Measurements from ENCODE around the gene CFAP43. TPM values are rescaled to one million over a fixed set of nuclear protein-coding genes. Genes with fewer than 3 reads are reported as not detected.

Gene CFAP43
- total and polyA plus RNA-seq, 2 experiments from 2014 or later = 0.57 to 0.83 TPM

- no peaks in the 10 kb centered on the region for H3K27me3 ChIP-seq
These were observed 92.9 kb downstream of the CFAP43 start for GRCh38 chr10:104139221-104139620.

GRCh38 chr10:104138131-104138530 is 94.0 kb downstream of the CFAP43 start:
- Histone ChIP-seq H3K4me3 (no peak overlapping the region), H3K36me3 (replicated peaks; ENCODE audit: insufficient read depth, low read depth) (no peaks in the 10 kb centered on the region), H4K20me1 (ENCODE audit: insufficient read depth, poor library complexity, severe bottlenecking) (no peaks in the 10 kb centered on the region), H3K4me2 (no peak overlapping the region), H3K27ac (no peak overlapping the region), H2AFZ (no peak overlapping the region), H3K4me1 (ENCODE audit: insufficient read depth) (no peaks in the 10 kb centered on the region), H3K9me2 (replicated peaks; ENCODE audit: insufficient read depth) (no peaks in the 10 kb centered on the region), H3K79me2 (no peaks in the 10 kb centered on the region), H3K27me3 (no peaks in the 10 kb centered on the region), H3K9me3 (ENCODE audit: low read depth) (no peaks in the 10 kb centered on the region)
- WGBS (ENCODE audit: low lambda C conversion rate, missing lambda C conversion rate) = 94% methylated on average over 6 of the region's 6 CpGs
- DNase-seq (ENCODE audit: low spot score) = no peak
- no peak for TF ChIP-seq CTCF (IDR thresholded peaks at IDR 0.05; ENCODE audit: poor library complexity)
- no peak for TF ChIP-seq EZH2phosphoT487 (IDR thresholded peaks at IDR 0.05; ENCODE audit: low read depth, severe bottlenecking, unreplicated experiment)
- no peak for TF ChIP-seq EZH2 (IDR thresholded peaks at IDR 0.05; ENCODE audit: borderline replicate concordance)

More at GRCh38 chr10:104139221-104139620, 92.9 kb downstream of the CFAP43 start:
- Histone ChIP-seq H3K27ac (no peak overlapping the region), H4K20me1 (ENCODE audit: insufficient read depth, poor library complexity, severe bottlenecking) (no peaks in the 10 kb centered on the region), H3K9me2 (replicated peaks; ENCODE audit: insufficient read depth) (no peaks in the 10 kb centered on the region), H3K9me3 (ENCODE audit: low read depth) (no peaks in the 10 kb centered on the region), H2AFZ (no peak overlapping the region), H3K4me3 (no peak overlapping the region), H3K79me2 (no peaks in the 10 kb centered on the region), H3K4me1 (ENCODE audit: insufficient read depth) (no peaks in the 10 kb centered on the region), H3K36me3 (replicated peaks; ENCODE audit: insufficient read depth, low read depth) (no peaks in the 10 kb centered on the region), H3K4me2 (no peak overlapping the region)
- no peak for DNase-seq (ENCODE audit: low spot score)
- no peak for TF ChIP-seq EZH2 (IDR thresholded peaks at IDR 0.05; ENCODE audit: borderline replicate concordance)
- TF ChIP-seq CTCF (IDR thresholded peaks at IDR 0.05; ENCODE audit: poor library complexity) = peak; percentile 25
- WGBS (ENCODE audit: low lambda C conversion rate, missing lambda C conversion rate) = 70% methylated on average over 5 of the region's 5 CpGs

- no peaks in the 10 kb centered on the region for H3K9me2 ChIP-seq (replicated peaks; ENCODE audit: insufficient read depth)
- no peaks in the 10 kb centered on the region for H3K9me3 ChIP-seq (ENCODE audit: low read depth)
- H2AFZ ChIP-seq = no peak overlapping the region
- no peaks in the 10 kb centered on the region for H3K27me3 ChIP-seq
- H4K20me1 ChIP-seq (ENCODE audit: insufficient read depth, poor library complexity, severe bottlenecking) = no peaks in the 10 kb centered on the region
- WGBS (ENCODE audit: low lambda C conversion rate, missing lambda C conversion rate) = 88% methylated on average over 3 of the region's 3 CpGs
- H3K79me2 ChIP-seq = no peaks in the 10 kb centered on the region
- no peak for DNase-seq (ENCODE audit: low spot score)
- no peak overlapping the region for H3K4me3 ChIP-seq
- no peak overlapping the region for H3K27ac ChIP-seq
- no peak overlapping the region for H3K4me2 ChIP-seq
- TF ChIP-seq EZH2phosphoT487 (IDR thresholded peaks at IDR 0.05; ENCODE audit: low read depth, severe bottlenecking, unreplicated experiment) (no peak), CTCF (IDR thresholded peaks at IDR 0.05; ENCODE audit: poor library complexity) (no peak), EZH2 (IDR thresholded peaks at IDR 0.05; ENCODE audit: borderline replicate concordance) (no peak)
- no peaks in the 10 kb centered on the region for H3K36me3 ChIP-seq (replicated peaks; ENCODE audit: insufficient read depth, low read depth)
- H3K4me1 ChIP-seq (ENCODE audit: insufficient read depth) = no peaks in the 10 kb centered on the region
These were observed 102.1 kb downstream of the CFAP43 start for GRCh38 chr10:104130041-104130440.

- Histone ChIP-seq H3K36me3 (replicated peaks; ENCODE audit: insufficient read depth, low read depth) (no peaks in the 10 kb centered on the region), H3K9me3 (ENCODE audit: low read depth) (no peaks in the 10 kb centered on the region), H3K27me3 (no peaks in the 10 kb centered on the region), H4K20me1 (ENCODE audit: insufficient read depth, poor library complexity, severe bottlenecking) (no peaks in the 10 kb centered on the region), H3K4me2 (no peak overlapping the region), H2AFZ (no peak overlapping the region), H3K79me2 (no peaks in the 10 kb centered on the region), H3K4me3 (no peak overlapping the region), H3K9me2 (replicated peaks; ENCODE audit: insufficient read depth) (no peaks in the 10 kb centered on the region), H3K4me1 (ENCODE audit: insufficient read depth) (no peaks in the 10 kb centered on the region), H3K27ac (no peak overlapping the region)
- TF ChIP-seq EZH2phosphoT487 (IDR thresholded peaks at IDR 0.05; ENCODE audit: low read depth, severe bottlenecking, unreplicated experiment) = no peak
- TF ChIP-seq EZH2 (IDR thresholded peaks at IDR 0.05; ENCODE audit: borderline replicate concordance) = no peak
- TF ChIP-seq CTCF (IDR thresholded peaks at IDR 0.05; ENCODE audit: poor library complexity) = no peak
- DNase-seq (ENCODE audit: low spot score) = no peak
- 96% methylated on average over 2 of the region's 2 CpGs for WGBS (ENCODE audit: low lambda C conversion rate, missing lambda C conversion rate)
These were observed 104.0 kb downstream of the CFAP43 start for GRCh38 chr10:104128214-104128613.

All from hepatocyte (in vitro differentiated cells).